K562 (cell line): ENCODE results near the gene COL23A1. TPM values are rescaled to one million over a fixed set of nuclear protein-coding genes. Genes with fewer than 3 reads are reported as not detected.

Source experiments
- ATAC-seq: fragments of 200-7000 bp; cut with Tn5 transposase; 3 replicates; pipeline ENCODE4 v1.9.1; 2020; ENCODE audit warnings: moderate library complexity
- BruUV-seq: library from RNA; stranded (reverse); fragments of 400-500 nt; replicated peaks from 2 replicates; lab custom pipeline; 2021; lab: Mats Ljungman, UMichigan
- CTCF ChIA-PET: fragments of 300-600 bp; formaldehyde crosslinking; extraction: SDS; loops from one replicate; lab custom pipeline; 2021; ENCODE audit warnings: low intra/inter-chr PET ratio; lab: Yijun Ruan, JAX
- POLR2A ChIA-PET: fragments of 300-600, 350-650 bp; sonication (Branson Sonifier 250); formaldehyde crosslinking; extraction: SDS; loops from one replicate; lab custom pipeline; 2021; ENCODE audit warnings: antibody characterized with exemption, inconsistent platforms; lab: Yijun Ruan, JAX
- DNase-seq, 4 experiments: peaks; one replicate each; pipeline versions ENCODE4 v3.0.0 to v3.0.0-alpha.2; 2011 to 2018; ENCODE audit warnings: low spot score in 3 of 4, mixed read lengths in 3 of 4; ENCODE audit errors: extremely low read depth in 1 of 4
- FAIRE-seq: peaks from 2 replicates; lab custom pipeline; 2011; peaks lifted over from hg19 to GRCh38; lab: Jason Lieb, UNC
- H2AFZ ChIP-seq: 2 replicates; pipeline ENCODE4 v1.6.0; 2011; ENCODE audit warnings: low read depth, low read length, control low read depth, inconsistent platforms
- H3K27ac ChIP-seq: fragments of 200-600 bp; 3 replicates; pipeline ENCODE4 v1.8.0; 2011; ENCODE audit warnings: low read depth, mild to moderate bottlenecking, control low read depth, inconsistent platforms, low read length, moderate library complexity, mixed read lengths; ENCODE audit errors: extremely low read depth
- H3K27me3 ChIP-seq, 2 experiments: fragments of 300-600 bp in 1 of 2; 2 replicates in 1 of 2; 3 replicates in 1 of 2; pipeline versions ENCODE4 v1.6.0 to v1.8.0; 2011; ENCODE audit warnings: inconsistent platforms in 2 of 2, low read length in 2 of 2, mild to moderate bottlenecking in 1 of 2, mixed read lengths in 1 of 2, moderate library complexity in 1 of 2; ENCODE audit not compliant: control insufficient read depth in 2 of 2, insufficient read depth in 2 of 2
- H3K36me3 ChIP-seq: fragments of 300-600 bp; 3 replicates; pipeline ENCODE4 v1.8.0; 2011; ENCODE audit warnings: mild to moderate bottlenecking, low read length, inconsistent platforms; ENCODE audit not compliant: control insufficient read depth, insufficient read depth
- H3K4me1 ChIP-seq, 2 experiments: fragments of 200-600 bp in 1 of 2; replicated peaks in 1 of 2; 2 replicates in 1 of 2; 3 replicates in 1 of 2; pipeline versions ENCODE4 v1.5.1 to v1.8.0; 2011; ENCODE audit warnings: inconsistent platforms in 2 of 2, low read length in 2 of 2, mild to moderate bottlenecking in 1 of 2, mixed read lengths in 1 of 2, moderate library complexity in 1 of 2; ENCODE audit not compliant: control insufficient read depth in 2 of 2, insufficient read depth in 2 of 2
- H3K4me2 ChIP-seq: 2 replicates; pipeline ENCODE4 v1.6.1; 2011; ENCODE audit warnings: low read length, control low read depth, inconsistent platforms, mixed read lengths; ENCODE audit not compliant: insufficient read depth
- H3K4me3 ChIP-seq: fragments of 200-600 bp; sonication (generic), shearing (Covaris generic); 2 replicates; pipeline ENCODE4 v1.5.1; 2016; ENCODE audit warnings: control low read depth, inconsistent platforms
- H3K79me2 ChIP-seq: fragments of 200-600 bp; 3 replicates; pipeline ENCODE4 v1.8.0; 2011; ENCODE audit warnings: low read length, inconsistent platforms; ENCODE audit not compliant: control insufficient read depth, insufficient read depth
- H3K9ac ChIP-seq, 2 experiments: 2 replicates each; pipeline versions ENCODE4 v1.6.0 to v1.6.1; 2011; ENCODE audit warnings: low read depth in 2 of 2, low read length in 2 of 2, control low read depth in 1 of 2, inconsistent platforms in 1 of 2, mild to moderate bottlenecking in 1 of 2, mixed read lengths in 1 of 2; ENCODE audit not compliant: insufficient read depth in 1 of 2
- H3K9me1 ChIP-seq: one replicate; pipeline ENCODE4 v1.6.0; 2011; ENCODE audit warnings: inconsistent platforms, mild to moderate bottlenecking, low read length, moderate library complexity; ENCODE audit not compliant: control insufficient read depth, insufficient read depth
- H3K9me3 ChIP-seq: replicated peaks from 2 replicates; pipeline ENCODE4 v1.5.1; 2011; ENCODE audit warnings: low read depth, low read length, inconsistent platforms; ENCODE audit not compliant: control insufficient read depth, insufficient read depth
- H4K20me1 ChIP-seq: replicated peaks from 2 replicates; pipeline ENCODE4 v1.6.1; 2011; ENCODE audit warnings: low read length, inconsistent platforms, mixed read lengths; ENCODE audit not compliant: control insufficient read depth, insufficient read depth
- BRD4 ChIP-seq: fragments of 200-600 bp; sonication (generic); IDR thresholded peaks from 2 replicates; pipeline ENCODE4 v1.6.1; 2017; ENCODE audit warnings: inconsistent platforms
- BRD9 ChIP-seq: fragments of 450-650 bp; IDR thresholded peaks from 2 replicates; pipeline ENCODE4 v1.6.1; 2018; ENCODE audit warnings: low read depth; ENCODE audit not compliant: partially characterized antibody
- DPF2 ChIP-seq: fragments of 450-650 bp; IDR thresholded peaks from 2 replicates; pipeline ENCODE4 v1.6.1; 2016
- HNRNPL ChIP-seq: fragments of 200-400 bp; formaldehyde crosslinking; IDR thresholded peaks from 2 replicates; pipeline ENCODE4 v1.6.1; 2017; ENCODE audit warnings: low read depth, mild to moderate bottlenecking, low read length
- HNRNPLL ChIP-seq: fragments of 200-400 bp; formaldehyde crosslinking; IDR thresholded peaks from 2 replicates; pipeline ENCODE4 v1.6.1; 2017; ENCODE audit warnings: low read length, low read depth, mild to moderate bottlenecking; ENCODE audit not compliant: poor library complexity, severe bottlenecking
- HNRNPUL1 ChIP-seq: fragments of 200-400 bp; formaldehyde crosslinking; IDR thresholded peaks from 2 replicates; pipeline ENCODE4 v1.6.1; 2017; ENCODE audit warnings: low read length
- MLX ChIP-seq, 2 experiments: fragments of 450-650 bp in 1 of 2; sonication (generic) in 1 of 2; formaldehyde crosslinking; conservative IDR thresholded peaks; 2 replicates each; pipeline versions ENCODE4 v1.4.0 to v1.8.1; 2020 to 2022; ENCODE audit warnings: mild to moderate bottlenecking in 1 of 2, missing genetic modification reagents in 1 of 2
- NCOR1 ChIP-seq: fragments of 450-650 bp; IDR thresholded peaks from 2 replicates; pipeline ENCODE4 v1.6.1; 2016; ENCODE audit warnings: mild to moderate bottlenecking, moderate library complexity
- PKNOX1 ChIP-seq: fragments of 450-650 bp; IDR thresholded peaks from 2 replicates; pipeline ENCODE4 v1.6.1; 2016
- SMAD2 ChIP-seq: fragments of 150-350 bp; IDR thresholded peaks from 2 replicates; pipeline ENCODE4 v1.6.1; 2014; ENCODE audit warnings: low read depth, mild to moderate bottlenecking, low read length
- SMARCE1 ChIP-seq: fragments of 450-650 bp; IDR thresholded peaks from 2 replicates; pipeline ENCODE4 v1.7.1; 2016; ENCODE audit warnings: mild to moderate bottlenecking
- SUPT5H ChIP-seq: fragments of 450-650 bp; IDR thresholded peaks from 2 replicates; pipeline ENCODE4 v1.6.1; 2016
- ZNF584 ChIP-seq: fragments of 200-800 bp; sonication (Bioruptor generic); IDR thresholded peaks from 2 replicates; pipeline ENCODE4 v1.6.1; 2016; ENCODE audit warnings: low read depth, mild to moderate bottlenecking, missing genetic modification characterization, missing compliant biosample characterization
- ZNF644 ChIP-seq: fragments of 200-800 bp; sonication (Bioruptor generic); IDR thresholded peaks from 2 replicates; pipeline ENCODE4 v1.6.1; 2016; ENCODE audit warnings: low read depth, missing genetic modification characterization, missing compliant biosample characterization
- WGBS: fragments of 100-300 bp; shearing (Covaris generic); methylation state at CpG from one replicate; pipeline ENCODE4 v1.1.6; 2016; ENCODE audit warnings: low coverage, mixed read lengths; ENCODE audit not compliant: insufficient coverage; ENCODE audit errors: missing lambda C conversion rate; 5-methylcytosine and 5-hydroxymethylcytosine counted together
- in situ Hi-C: fragments of 300-500 bp; cut with MboI; formaldehyde crosslinking; loops from 4 replicates; pipeline ENCODE4 v1.15.0; 2018; ENCODE audit warnings: inconsistent platforms, mixed read lengths
- intact Hi-C: fragments of 100-400 bp; cut with micrococcal nuclease; formaldehyde crosslinking; loops from 2 replicates; pipeline ENCODE4 v1.14.2; 2022
- polyA plus RNA-seq, 8 experiments: library from polyadenylated mRNA; depleted of rRNA in 4 of 8; stranded (reverse) in 5 of 8; unstranded in 3 of 8; fragments of >200 nt; fragmentation: Nextera tagmentation in 2 of 8; fragmentation: Illumina TruSeq in 1 of 8; extraction: Ambion mirVana in 2 of 8; extraction: Trizol in 1 of 8; gene quantifications; 2 replicates each; pipeline versions ENCODE4 v1.2.1 to v1.2.3, GENCODE V29; 2011 to 2014; ENCODE audit warnings: inconsistent platforms in 1 of 8, missing spikeins in 1 of 8
- total RNA-seq, 7 experiments: library from RNA; depleted of rRNA in 6 of 7; stranded (reverse); fragments of >200 nt in 6 of 7; fragmentation: Illumina TruSeq in 2 of 7; extraction: Trizol in 2 of 7; gene quantifications; 2 replicates each; pipeline versions ENCODE4 v1.2.1 to v1.2.3, GENCODE V29; 2011 to 2021; ENCODE audit warnings: low replicate concordance in 1 of 7

COL23A1 gene
- total and polyA plus RNA-seq, 9 of the 15 experiments (the other 6 are each of a cell fraction or from before 2014, with no cell fraction given): 0.09 TPM; not detected in 8

GRCh38 chr5:178467568-178468195, 122.5 kb downstream of the COL23A1 start:
- Histone ChIP-seq H3K36me3 (no peaks in the 10 kb centered on the region), H3K4me2 (no peak overlapping the region), H3K9me3 (no peaks in the 10 kb centered on the region), H3K27ac (no peak overlapping the region), H4K20me1 (no peaks in the 10 kb centered on the region; the same call in 1 of the 2 replicates), H3K9me1 (no peaks in the 10 kb centered on the region), H3K79me2 (no peaks in the 10 kb centered on the region), H2AFZ (no peak overlapping the region), H3K9ac (no peak overlapping the region), H3K27me3 (peaks cover 13 to 44% of the 10 kb centered on the region in 2 experiments; a peak in 4 of 5 replicates), H3K4me3 (no peak overlapping the region), H3K4me1 (peaks cover 0 to 14% of the 10 kb centered on the region in 2 experiments; a peak in 2 of 5 replicates)
- TF ChIP-seq PKNOX1 (no peak), HNRNPLL (no peak), ZNF584 (CRISPR knock-in tag) (no peak), BRD9 (no peak), DPF2 (no peak), MLX (CRISPR knock-in tag; conservative IDR thresholded peaks at IDR 0.05) (no peak), BRD4 (no peak), SMARCE1 (no peak), ZNF644 (tag) (no peak), SMAD2 (no peak), HNRNPL (no peak), NCOR1 (no peak), HNRNPUL1 (no peak), SUPT5H (no peak)
- ChIA-PET CTCF (no interaction called here), POLR2A (interaction anchor here (0.6 to 1.7 kb wide), 2 partner anchors 14 to 23 kb away, joined by 3 to 5 read pairs; no protein-coding TSS in a partner anchor)
- 67% methylated on average over 13 of the region's 19 CpGs for WGBS
- no peak for ATAC-seq
- in situ Hi-C loops (no loop called here), intact Hi-C loops (no loop called here)
- DNase-seq: no peak
- no TSS peak for BruUV-seq
- no peak for FAIRE-seq
